ENCODE results near the gene MACROH2A2. TPM values are rescaled to one million over a fixed set of nuclear protein-coding genes. Genes with fewer than 3 reads are reported as not detected.

Gene MACROH2A2
- total and polyA plus RNA-seq, 2 of the 13 experiments (the other 11 are each of a cell fraction or from before 2014, with no cell fraction given) = 9.8 to 43.1 TPM

DNA sequence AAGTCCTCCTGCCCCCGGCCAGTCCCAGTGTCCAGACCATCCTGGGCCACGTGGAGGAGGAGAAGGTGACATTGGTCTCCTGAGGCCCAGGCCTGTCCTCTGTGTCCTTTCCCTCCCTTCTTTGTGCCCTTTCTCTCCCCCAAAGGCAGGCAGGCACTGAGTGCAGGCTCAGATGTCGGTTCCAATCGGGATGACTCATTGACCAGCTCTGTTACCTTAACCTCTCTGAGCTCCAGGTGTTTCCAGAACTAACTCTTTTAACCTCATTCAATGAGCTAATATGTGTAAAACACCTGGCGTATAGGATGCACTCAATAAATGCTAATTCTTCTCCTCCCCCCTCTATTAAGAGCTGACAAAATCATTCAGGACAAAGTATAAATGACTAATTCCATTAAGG lies 25.7 kb downstream of the MACROH2A2 start:
- DNase-seq (ENCODE audit: low spot score) (no peak), FAIRE-seq (no peak), ATAC-seq (no peak)
- CTCF ChIA-PET (ENCODE audit: low intra/inter-chr PET ratio, low total read pairs) = no interaction called here
- Histone ChIP-seq H4K20me1 (ENCODE audit: insufficient read depth, low read length) (no peaks in the 10 kb centered on the region), H3K4me2 (ENCODE audit: low read depth, low read length) (no peak overlapping the region), H3K4me3 (replicated peaks in 1 of 3; ENCODE audit: insufficient read depth in 1 of 3, low read depth in 2 of 3, low read length in 3 of 3) (no peak overlapping the region), H3K79me2 (ENCODE audit: insufficient read depth, low read length) (no peaks in the 10 kb centered on the region), H2AFZ (ENCODE audit: low read length) (no peak overlapping the region), H3K36me3 (replicated peaks in 1 of 2; ENCODE audit: control insufficient read depth in 1 of 2, insufficient read depth in 2 of 2, low read length in 2 of 2) (peaks cover 1 to 20% of the 10 kb centered on the region in 2 experiments; a peak in 4 of 5 replicates), H3K9ac (ENCODE audit: insufficient read depth, low read depth, low read length) (no peak overlapping the region), H3K9me3 (ENCODE audit: low read length) (no peaks in the 10 kb centered on the region), H3K27me3 (ENCODE audit: control insufficient read depth in 1 of 2, insufficient read depth in 2 of 2, low read length in 2 of 2) (no peaks in the 10 kb centered on the region), H3K27ac (ENCODE audit: extremely low read length, insufficient read depth, low read length) (no peak overlapping the region), H3K4me1 (ENCODE audit: insufficient read depth, low read length) (peaks cover 8% of the 10 kb centered on the region)
- TF ChIP-seq PHF20 (CRISPR knock-in tag; IDR thresholded peaks at IDR 0.05) (no peak), KLF15 (CRISPR knock-in tag; IDR thresholded peaks at IDR 0.05; ENCODE audit: borderline replicate concordance) (no peak), KDM3A (CRISPR knock-in tag; IDR thresholded peaks at IDR 0.05; ENCODE audit: low read depth) (no peak), BRCA1 (CRISPR knock-in tag; IDR thresholded peaks at IDR 0.05) (no peak), ELF3 (CRISPR knock-in tag; IDR thresholded peaks at IDR 0.05) (no peak), ZNF678 (CRISPR knock-in tag; IDR thresholded peaks at IDR 0.05) (no peak), KDM5A (IDR thresholded peaks at IDR 0.05; ENCODE audit: borderline replicate concordance, low read length) (no peak), THYN1 (CRISPR knock-in tag; IDR thresholded peaks at IDR 0.05; ENCODE audit: borderline replicate concordance, low read depth) (no peak)
- TF ChIP-seq, protein P1, sequence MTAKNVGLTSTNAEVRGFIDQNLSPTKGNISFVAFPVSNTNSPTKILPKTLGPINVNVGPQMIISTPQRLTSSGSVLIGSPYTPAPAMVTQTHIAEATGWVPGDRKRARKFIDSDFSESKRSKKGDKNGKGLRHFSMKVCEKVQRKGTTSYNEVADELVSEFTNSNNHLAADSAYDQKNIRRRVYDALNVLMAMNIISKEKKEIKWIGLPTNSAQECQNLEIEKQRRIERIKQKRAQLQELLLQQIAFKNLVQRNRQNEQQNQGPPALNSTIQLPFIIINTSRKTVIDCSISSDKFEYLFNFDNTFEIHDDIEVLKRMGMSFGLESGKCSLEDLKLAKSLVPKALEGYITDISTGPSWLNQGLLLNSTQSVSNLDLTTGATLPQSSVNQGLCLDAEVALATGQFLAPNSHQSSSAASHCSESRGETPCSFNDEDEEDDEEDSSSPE (CRISPR knock-in tag; IDR thresholded peaks at IDR 0.05) = no peak
- TF ChIP-seq, protein P2, sequence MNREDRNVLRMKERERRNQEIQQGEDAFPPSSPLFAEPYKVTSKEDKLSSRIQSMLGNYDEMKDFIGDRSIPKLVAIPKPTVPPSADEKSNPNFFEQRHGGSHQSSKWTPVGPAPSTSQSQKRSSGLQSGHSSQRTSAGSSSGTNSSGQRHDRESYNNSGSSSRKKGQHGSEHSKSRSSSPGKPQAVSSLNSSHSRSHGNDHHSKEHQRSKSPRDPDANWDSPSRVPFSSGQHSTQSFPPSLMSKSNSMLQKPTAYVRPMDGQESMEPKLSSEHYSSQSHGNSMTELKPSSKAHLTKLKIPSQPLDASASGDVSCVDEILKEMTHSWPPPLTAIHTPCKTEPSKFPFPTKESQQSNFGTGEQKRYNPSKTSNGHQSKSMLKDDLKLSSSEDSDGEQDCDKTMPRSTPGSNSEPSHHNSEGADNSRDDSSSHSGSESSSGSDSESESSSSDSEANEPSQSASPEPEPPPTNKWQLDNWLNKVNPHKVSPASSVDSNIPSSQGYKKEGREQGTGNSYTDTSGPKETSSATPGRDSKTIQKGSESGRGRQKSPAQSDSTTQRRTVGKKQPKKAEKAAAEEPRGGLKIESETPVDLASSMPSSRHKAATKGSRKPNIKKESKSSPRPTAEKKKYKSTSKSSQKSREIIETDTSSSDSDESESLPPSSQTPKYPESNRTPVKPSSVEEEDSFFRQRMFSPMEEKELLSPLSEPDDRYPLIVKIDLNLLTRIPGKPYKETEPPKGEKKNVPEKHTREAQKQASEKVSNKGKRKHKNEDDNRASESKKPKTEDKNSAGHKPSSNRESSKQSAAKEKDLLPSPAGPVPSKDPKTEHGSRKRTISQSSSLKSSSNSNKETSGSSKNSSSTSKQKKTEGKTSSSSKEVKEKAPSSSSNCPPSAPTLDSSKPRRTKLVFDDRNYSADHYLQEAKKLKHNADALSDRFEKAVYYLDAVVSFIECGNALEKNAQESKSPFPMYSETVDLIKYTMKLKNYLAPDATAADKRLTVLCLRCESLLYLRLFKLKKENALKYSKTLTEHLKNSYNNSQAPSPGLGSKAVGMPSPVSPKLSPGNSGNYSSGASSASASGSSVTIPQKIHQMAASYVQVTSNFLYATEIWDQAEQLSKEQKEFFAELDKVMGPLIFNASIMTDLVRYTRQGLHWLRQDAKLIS (CRISPR knock-in tag; IDR thresholded peaks at IDR 0.05) = no peak
- in situ Hi-C loops (cut with HindIII; ENCODE audit: extremely low pct_ligation_motif_present, low pct_unique_long_range_greater_than_20kb) (no loop called here), intact Hi-C loops (cut with micrococcal nuclease; ENCODE audit: unreplicated experiment) (no loop called here)
- 98% methylated on average over 3 of the region's 5 CpGs for WGBS (ENCODE audit: low lambda C conversion rate)
- POLR2A ChIA-PET = no interaction called here
- no TSS peak for BruUV-seq (replicated peaks)
